T-helper 1 cell (primary cell): Measurements from ENCODE around the gene CHCHD4.
"Not testable (repeated sequence)": the region's sequence is repeated elsewhere in the genome, so short reads cannot be mapped to it uniquely, and the experiment has no call there.

Experiments used
- DNase-seq, 5 donors: peaks; one replicate each; pipeline ENCODE4 v3.0.0-alpha.2; 2012 to 2020

The CHCHD4 gene

GRCh38 chr3:14133876-14134275, 9.2 kb upstream of the CHCHD4 start:
- no peak for DNase-seq

- DNase-seq = no peak
Observed at GRCh38 chr3:14133188-14133800, 8.6 kb upstream of the CHCHD4 start.

- no peak for DNase-seq
Observed at GRCh38 chr3:14132689-14133088, 8.0 kb upstream of the CHCHD4 start.

- no peak for DNase-seq
Observed at GRCh38 chr3:14132120-14132519, 7.5 kb upstream of the CHCHD4 start.

GRCh38 chr3:14131134-14131533, 6.5 kb upstream of the CHCHD4 start:
- no peak for DNase-seq

- no peak for DNase-seq
Observed at GRCh38 chr3:14130707-14131106, 6.0 kb upstream of the CHCHD4 start.

- no peak for DNase-seq
Observed at GRCh38 chr3:14130230-14130629, 5.6 kb upstream of the CHCHD4 start.

- DNase-seq = no peak
Observed at GRCh38 chr3:14129296-14129695, 4.6 kb upstream of the CHCHD4 start.

- DNase-seq = no peak
Observed at GRCh38 chr3:14128724-14129123, 4.1 kb upstream of the CHCHD4 start.

- no peak for DNase-seq
Observed at GRCh38 chr3:14127516-14128161, 3.0 kb upstream of the CHCHD4 start.

- no peak for DNase-seq
Observed at GRCh38 chr3:14126887-14127505, 2.3 kb upstream of the CHCHD4 start.

- no peak for DNase-seq
Observed at GRCh38 chr3:14126017-14126886, 1.6 kb upstream of the CHCHD4 start.

GRCh38 chr3:14125193-14126016, 735 bp upstream of the CHCHD4 start:
- peak in 2 of 5 donors; percentile 48 to 61 for DNase-seq

- peak in 2 of 5 donors; percentile 45 to 72 for DNase-seq
Observed at GRCh38 chr3:14124223-14124614, 451 bp downstream of the CHCHD4 start.

- no peak for DNase-seq
Observed at GRCh38 chr3:14123308-14124222, 1.1 kb downstream of the CHCHD4 start.

GRCh38 chr3:14122301-14122700, 2.4 kb downstream of the CHCHD4 start:
- DNase-seq = no peak

- no peak for DNase-seq
Observed at GRCh38 chr3:14121859-14122258, 2.8 kb downstream of the CHCHD4 start.

GRCh38 chr3:14120921-14121448, 3.7 kb downstream of the CHCHD4 start:
- not testable (repeated sequence) for DNase-seq

GRCh38 chr3:14120111-14120920, 4.4 kb downstream of the CHCHD4 start:
- no peak for DNase-seq

GRCh38 chr3:14119651-14120050, 5.0 kb downstream of the CHCHD4 start:
- DNase-seq = no peak
